SK-N-SH (cell line): Measurements from ENCODE around the gene MAPKAPK3.

Experiments used
- CHD2 ChIP-seq: fragments of 150-350 bp; IDR thresholded peaks from 2 replicates; pipeline ENCODE4 v1.6.1; 2018; ENCODE audit warnings: low read length; ENCODE audit not compliant: partially characterized antibody
- ELF1 ChIP-seq: IDR thresholded peaks from 2 replicates; pipeline ENCODE4 v1.4.0; 2012
- GABPA ChIP-seq: IDR thresholded peaks from 2 replicates; pipeline ENCODE4 v1.4.0; 2012; ENCODE audit warnings: low read depth, mild to moderate bottlenecking
- JUND ChIP-seq: IDR thresholded peaks from 2 replicates; pipeline ENCODE4 v1.4.0; 2012
- NFIC ChIP-seq: IDR thresholded peaks from 2 replicates; pipeline ENCODE4 v1.4.0; 2012; ENCODE audit warnings: borderline replicate concordance
- RCOR1 ChIP-seq: fragments of 150-350 bp; IDR thresholded peaks from 2 replicates; pipeline ENCODE4 v1.6.1; 2017; ENCODE audit warnings: antibody characterized with exemption, low read length
- REST ChIP-seq: IDR thresholded peaks from 2 replicates; pipeline ENCODE4 v1.6.1; 2012; ENCODE audit warnings: mild to moderate bottlenecking, low read depth, low read length, moderate library complexity
- RFX5 ChIP-seq: IDR thresholded peaks from 2 replicates; pipeline ENCODE4 v1.6.1; 2012; ENCODE audit warnings: mild to moderate bottlenecking, improper control_type of control experiment, low read length
- USF1 ChIP-seq: IDR thresholded peaks from 2 replicates; pipeline ENCODE4 v1.4.0; 2012; ENCODE audit warnings: low read depth, borderline replicate concordance
- USF2 ChIP-seq: fragments of 150-350 bp; IDR thresholded peaks from 2 replicates; pipeline ENCODE4 v1.6.1; 2017; ENCODE audit warnings: antibody characterized with exemption, low read length, low read depth, borderline replicate concordance
- YY1 ChIP-seq: IDR thresholded peaks from 2 replicates; pipeline ENCODE4 v1.4.0; 2012; ENCODE audit warnings: low read depth, mild to moderate bottlenecking
- TF ChIP-seq, protein P1 (sequence below): fragments of 200-600 bp; sonication (generic); IDR thresholded peaks from 2 replicates; pipeline ENCODE4 v1.6.1; 2017; ENCODE audit warnings: antibody characterized with exemption, mild to moderate bottlenecking, moderate library complexity
- TF ChIP-seq, protein P2 (sequence below): IDR thresholded peaks from 2 replicates; pipeline ENCODE4 v1.4.0; 2012; ENCODE audit warnings: low read depth
- TF ChIP-seq, protein P3 (sequence below): IDR thresholded peaks from 2 replicates; pipeline ENCODE4 v1.4.0; 2012; ENCODE audit warnings: low read depth, borderline replicate concordance

- TF ChIP-seq, protein P1, sequence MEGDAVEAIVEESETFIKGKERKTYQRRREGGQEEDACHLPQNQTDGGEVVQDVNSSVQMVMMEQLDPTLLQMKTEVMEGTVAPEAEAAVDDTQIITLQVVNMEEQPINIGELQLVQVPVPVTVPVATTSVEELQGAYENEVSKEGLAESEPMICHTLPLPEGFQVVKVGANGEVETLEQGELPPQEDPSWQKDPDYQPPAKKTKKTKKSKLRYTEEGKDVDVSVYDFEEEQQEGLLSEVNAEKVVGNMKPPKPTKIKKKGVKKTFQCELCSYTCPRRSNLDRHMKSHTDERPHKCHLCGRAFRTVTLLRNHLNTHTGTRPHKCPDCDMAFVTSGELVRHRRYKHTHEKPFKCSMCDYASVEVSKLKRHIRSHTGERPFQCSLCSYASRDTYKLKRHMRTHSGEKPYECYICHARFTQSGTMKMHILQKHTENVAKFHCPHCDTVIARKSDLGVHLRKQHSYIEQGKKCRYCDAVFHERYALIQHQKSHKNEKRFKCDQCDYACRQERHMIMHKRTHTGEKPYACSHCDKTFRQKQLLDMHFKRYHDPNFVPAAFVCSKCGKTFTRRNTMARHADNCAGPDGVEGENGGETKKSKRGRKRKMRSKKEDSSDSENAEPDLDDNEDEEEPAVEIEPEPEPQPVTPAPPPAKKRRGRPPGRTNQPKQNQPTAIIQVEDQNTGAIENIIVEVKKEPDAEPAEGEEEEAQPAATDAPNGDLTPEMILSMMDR, result no peak
- TF ChIP-seq USF1, result no peak
- TF ChIP-seq REST, result no peak
- no peak for TF ChIP-seq RFX5
- TF ChIP-seq JUND, result no peak
- no peak for TF ChIP-seq RCOR1
- TF ChIP-seq YY1, result no peak
- no peak for TF ChIP-seq ELF1
- no peak for TF ChIP-seq CHD2
- no peak for TF ChIP-seq GABPA
- TF ChIP-seq, protein P2, sequence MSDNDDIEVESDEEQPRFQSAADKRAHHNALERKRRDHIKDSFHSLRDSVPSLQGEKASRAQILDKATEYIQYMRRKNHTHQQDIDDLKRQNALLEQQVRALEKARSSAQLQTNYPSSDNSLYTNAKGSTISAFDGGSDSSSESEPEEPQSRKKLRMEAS, result no peak
- no peak for TF ChIP-seq NFIC
- TF ChIP-seq, protein P3, sequence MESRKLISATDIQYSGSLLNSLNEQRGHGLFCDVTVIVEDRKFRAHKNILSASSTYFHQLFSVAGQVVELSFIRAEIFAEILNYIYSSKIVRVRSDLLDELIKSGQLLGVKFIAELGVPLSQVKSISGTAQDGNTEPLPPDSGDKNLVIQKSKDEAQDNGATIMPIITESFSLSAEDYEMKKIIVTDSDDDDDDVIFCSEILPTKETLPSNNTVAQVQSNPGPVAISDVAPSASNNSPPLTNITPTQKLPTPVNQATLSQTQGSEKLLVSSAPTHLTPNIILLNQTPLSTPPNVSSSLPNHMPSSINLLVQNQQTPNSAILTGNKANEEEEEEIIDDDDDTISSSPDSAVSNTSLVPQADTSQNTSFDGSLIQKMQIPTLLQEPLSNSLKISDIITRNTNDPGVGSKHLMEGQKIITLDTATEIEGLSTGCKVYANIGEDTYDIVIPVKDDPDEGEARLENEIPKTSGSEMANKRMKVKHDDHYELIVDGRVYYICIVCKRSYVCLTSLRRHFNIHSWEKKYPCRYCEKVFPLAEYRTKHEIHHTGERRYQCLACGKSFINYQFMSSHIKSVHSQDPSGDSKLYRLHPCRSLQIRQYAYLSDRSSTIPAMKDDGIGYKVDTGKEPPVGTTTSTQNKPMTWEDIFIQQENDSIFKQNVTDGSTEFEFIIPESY, result no peak
- no peak for TF ChIP-seq USF2
Measured at GRCh38 chr3:50635066-50635465, 18.1 kb downstream of the MAPKAPK3 start.
